ENCODE measurements around the gene CFAP300.

DNA sequence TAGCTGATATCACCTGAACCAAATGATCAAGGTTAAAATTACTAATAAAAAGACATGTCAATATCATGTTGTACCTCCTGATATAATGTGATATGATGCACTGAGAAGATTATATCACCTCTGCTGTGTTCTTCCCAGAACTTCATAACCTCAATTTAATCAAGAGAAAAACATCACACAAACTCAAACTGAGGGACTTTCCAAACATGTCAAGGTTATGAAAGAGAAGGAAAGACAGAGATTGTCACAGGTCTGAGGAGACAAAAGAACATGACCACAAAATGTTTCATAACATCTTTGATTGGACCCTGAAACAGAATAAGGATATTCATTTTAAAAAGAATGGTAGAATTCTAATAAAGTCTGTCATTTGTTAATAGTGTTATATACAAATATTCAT is 43.0 kb upstream of the CFAP300 start:
- TF ChIP-seq, protein P1, sequence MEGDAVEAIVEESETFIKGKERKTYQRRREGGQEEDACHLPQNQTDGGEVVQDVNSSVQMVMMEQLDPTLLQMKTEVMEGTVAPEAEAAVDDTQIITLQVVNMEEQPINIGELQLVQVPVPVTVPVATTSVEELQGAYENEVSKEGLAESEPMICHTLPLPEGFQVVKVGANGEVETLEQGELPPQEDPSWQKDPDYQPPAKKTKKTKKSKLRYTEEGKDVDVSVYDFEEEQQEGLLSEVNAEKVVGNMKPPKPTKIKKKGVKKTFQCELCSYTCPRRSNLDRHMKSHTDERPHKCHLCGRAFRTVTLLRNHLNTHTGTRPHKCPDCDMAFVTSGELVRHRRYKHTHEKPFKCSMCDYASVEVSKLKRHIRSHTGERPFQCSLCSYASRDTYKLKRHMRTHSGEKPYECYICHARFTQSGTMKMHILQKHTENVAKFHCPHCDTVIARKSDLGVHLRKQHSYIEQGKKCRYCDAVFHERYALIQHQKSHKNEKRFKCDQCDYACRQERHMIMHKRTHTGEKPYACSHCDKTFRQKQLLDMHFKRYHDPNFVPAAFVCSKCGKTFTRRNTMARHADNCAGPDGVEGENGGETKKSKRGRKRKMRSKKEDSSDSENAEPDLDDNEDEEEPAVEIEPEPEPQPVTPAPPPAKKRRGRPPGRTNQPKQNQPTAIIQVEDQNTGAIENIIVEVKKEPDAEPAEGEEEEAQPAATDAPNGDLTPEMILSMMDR (IDR thresholded peaks at IDR 0.05; ENCODE audit: poor library complexity), result no peak
- no peak for TF ChIP-seq EZH2 (IDR thresholded peaks at IDR 0.05; ENCODE audit: borderline replicate concordance)
- no peak for TF ChIP-seq EZH2phosphoT487 (IDR thresholded peaks at IDR 0.05; ENCODE audit: low read depth, severe bottlenecking, unreplicated experiment)

Data from hepatocyte (in vitro differentiated cells).